H1 (cell line): Measurements from ENCODE around the gene CAMK2G.

Experiments
- CHD2 ChIP-seq: IDR thresholded peaks from 2 replicates; pipeline ENCODE4 v1.6.1; 2012; ENCODE audit warnings: low read length, improper control_type of control experiment
- CTCF ChIP-seq, 3 experiments: IDR thresholded peaks; 1 replicate in 2 of 3; 2 replicates in 1 of 3; pipeline versions ENCODE4 v1.5.1 to v1.6.1; 2011; ENCODE audit warnings: low read length in 3 of 3, mild to moderate bottlenecking in 3 of 3, inconsistent platforms in 2 of 3, low read depth in 1 of 3, moderate library complexity in 1 of 3; ENCODE audit not compliant: insufficient read depth in 1 of 3; ENCODE audit errors: control extremely low read depth in 1 of 3
- NANOG ChIP-seq: IDR thresholded peaks from 2 replicates; pipeline ENCODE4 v1.6.1; 2011; ENCODE audit warnings: low read length, low read depth, mild to moderate bottlenecking, inconsistent platforms; ENCODE audit not compliant: insufficient read depth, poor library complexity, severe bottlenecking
- POLR2A ChIP-seq, 2 experiments: IDR thresholded peaks; 1 replicate in 1 of 2; 2 replicates in 1 of 2; pipeline ENCODE4 v1.6.1; 2011; ENCODE audit warnings: low read depth in 2 of 2, low read length in 2 of 2, mild to moderate bottlenecking in 2 of 2; ENCODE audit errors: control extremely low read depth in 1 of 2
- POLR2AphosphoS5 ChIP-seq: IDR thresholded peaks from 2 replicates; pipeline ENCODE4 v1.6.1; 2011; ENCODE audit warnings: low read depth, low read length
- POU5F1 ChIP-seq: IDR thresholded peaks from 2 replicates; pipeline ENCODE4 v1.6.1; 2011; ENCODE audit warnings: low read depth, mild to moderate bottlenecking, low read length, moderate library complexity
- RNF2 ChIP-seq: fragments of 200-900, 300-1000 bp; sonication (generic); IDR thresholded peaks from 2 replicates; pipeline ENCODE4 v1.7.1; 2016; ENCODE audit warnings: borderline replicate concordance, low read depth, mild to moderate bottlenecking, antibody characterized with exemption, low read length; ENCODE audit not compliant: poor library complexity, severe bottlenecking; ENCODE audit errors: missing control alignments
- TCF12 ChIP-seq: IDR thresholded peaks from 2 replicates; pipeline ENCODE4 v1.6.1; 2011; ENCODE audit warnings: low read depth, mild to moderate bottlenecking, low read length

DNA sequence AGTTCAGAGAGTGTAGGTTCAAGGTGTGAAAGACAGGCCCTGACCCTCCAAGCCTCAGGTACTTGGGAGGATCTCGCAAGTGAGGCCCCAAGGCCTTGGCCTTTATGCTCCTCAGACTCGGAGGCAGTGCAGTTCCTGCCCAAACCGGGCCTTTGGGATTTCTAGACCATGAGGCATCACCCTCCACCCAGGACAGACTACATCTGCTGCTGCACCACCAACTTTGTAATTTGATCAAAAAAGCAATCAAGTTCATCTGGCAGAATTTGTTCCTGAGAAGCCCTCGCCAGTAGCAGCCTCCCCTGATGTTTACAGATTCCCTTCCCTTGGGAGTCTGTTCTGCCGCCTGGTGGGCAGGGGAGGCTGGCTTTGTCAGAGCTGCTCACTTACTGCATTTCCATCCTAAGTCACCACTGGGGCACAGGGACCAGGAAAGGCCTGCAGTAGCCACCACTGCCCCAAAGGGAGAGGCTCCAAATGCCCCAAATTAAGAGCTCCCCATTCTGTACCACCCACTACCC is 2.1 kb downstream of the CAMK2G start:
- no peak for TF ChIP-seq NANOG
- TF ChIP-seq CHD2: no peak
- no peak for TF ChIP-seq POU5F1
- no peak for TF ChIP-seq POLR2A (IDR thresholded peaks at IDR 0.05; ENCODE audit: control extremely low read depth in 1 of 2, low read depth in 2 of 2, low read length in 2 of 2)
- TF ChIP-seq POLR2AphosphoS5: no peak
- peak in 2 of 3 experiments; percentile 18 to 24; a peak in 2 of 4 replicates for TF ChIP-seq CTCF (IDR thresholded peaks at IDR 0.05; ENCODE audit: control extremely low read depth in 1 of 3, insufficient read depth in 1 of 3, low read depth in 1 of 3, low read length in 3 of 3)
- TF ChIP-seq TCF12: no peak
- TF ChIP-seq RNF2: no peak
